Neural cell (in vitro differentiated cells): ENCODE data around the gene IQGAP1.

Source experiments
- EP300 ChIP-seq: fragments of 450-650 bp; conservative IDR thresholded peaks from 2 replicates; pipeline ENCODE4 v1.6.1; 2014; ENCODE audit warnings: antibody characterized with exemption, mild to moderate bottlenecking, moderate library complexity; ENCODE audit not compliant: poor library complexity, severe bottlenecking
- EZH2 ChIP-seq: fragments of 200-600, 300-800 bp; shearing (Covaris generic), sonication (generic); IDR thresholded peaks from 2 replicates; pipeline ENCODE4 v1.6.1; 2014; ENCODE audit warnings: antibody characterized with exemption, low read length, borderline replicate concordance, mild to moderate bottlenecking; ENCODE audit not compliant: insufficient read depth, poor library complexity, severe bottlenecking
- RAD21 ChIP-seq: fragments of 450-650 bp; conservative IDR thresholded peaks from 2 replicates; pipeline ENCODE4 v1.6.1; 2014; ENCODE audit warnings: antibody characterized with exemption, mild to moderate bottlenecking, moderate library complexity
- REST ChIP-seq: IDR thresholded peaks from 2 replicates; pipeline ENCODE4 v1.6.1; 2012; ENCODE audit warnings: borderline replicate concordance
- TF ChIP-seq, protein P1 (sequence below): fragments of 450-650 bp; IDR thresholded peaks from 2 replicates; pipeline ENCODE4 v1.5.1; 2014; ENCODE audit warnings: antibody characterized with exemption, mild to moderate bottlenecking, moderate library complexity; ENCODE audit not compliant: poor library complexity, severe bottlenecking

- TF ChIP-seq, protein P1, sequence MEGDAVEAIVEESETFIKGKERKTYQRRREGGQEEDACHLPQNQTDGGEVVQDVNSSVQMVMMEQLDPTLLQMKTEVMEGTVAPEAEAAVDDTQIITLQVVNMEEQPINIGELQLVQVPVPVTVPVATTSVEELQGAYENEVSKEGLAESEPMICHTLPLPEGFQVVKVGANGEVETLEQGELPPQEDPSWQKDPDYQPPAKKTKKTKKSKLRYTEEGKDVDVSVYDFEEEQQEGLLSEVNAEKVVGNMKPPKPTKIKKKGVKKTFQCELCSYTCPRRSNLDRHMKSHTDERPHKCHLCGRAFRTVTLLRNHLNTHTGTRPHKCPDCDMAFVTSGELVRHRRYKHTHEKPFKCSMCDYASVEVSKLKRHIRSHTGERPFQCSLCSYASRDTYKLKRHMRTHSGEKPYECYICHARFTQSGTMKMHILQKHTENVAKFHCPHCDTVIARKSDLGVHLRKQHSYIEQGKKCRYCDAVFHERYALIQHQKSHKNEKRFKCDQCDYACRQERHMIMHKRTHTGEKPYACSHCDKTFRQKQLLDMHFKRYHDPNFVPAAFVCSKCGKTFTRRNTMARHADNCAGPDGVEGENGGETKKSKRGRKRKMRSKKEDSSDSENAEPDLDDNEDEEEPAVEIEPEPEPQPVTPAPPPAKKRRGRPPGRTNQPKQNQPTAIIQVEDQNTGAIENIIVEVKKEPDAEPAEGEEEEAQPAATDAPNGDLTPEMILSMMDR, result no peak
- TF ChIP-seq RAD21, result no peak
- no peak for TF ChIP-seq REST
- no peak for TF ChIP-seq EZH2
- TF ChIP-seq EP300, result no peak
Measured at GRCh38 chr15:90420451-90420850, 32.4 kb downstream of the IQGAP1 start.
